Fibroblast of lung (primary cell): ENCODE data around the gene TCF4. TPM values are rescaled to one million over a fixed set of nuclear protein-coding genes. Genes with fewer than 3 reads are reported as not detected.

ENCODE experiments used
- DNase-seq, 2 donors: peaks; one replicate each; pipeline versions ENCODE4 v3.0.0 to v3.0.0-alpha.2; 2010; ENCODE audit warnings: low read depth in 2 of 2
- H2AFZ ChIP-seq: 2 replicates; pipeline ENCODE4 v1.5.1; 2012; ENCODE audit warnings: low read length, control low read depth, inconsistent platforms
- H3K27ac ChIP-seq: 2 replicates; pipeline ENCODE4 v1.5.1; 2011; ENCODE audit warnings: low read length, control low read depth; ENCODE audit not compliant: insufficient read depth
- H3K27me3 ChIP-seq: 2 replicates; pipeline ENCODE4 v1.5.1; 2011; ENCODE audit warnings: mild to moderate bottlenecking, low read length; ENCODE audit not compliant: control insufficient read depth, insufficient read depth
- H3K36me3 ChIP-seq: 2 replicates; pipeline ENCODE4 v1.5.1; 2011; ENCODE audit warnings: low read length; ENCODE audit not compliant: control insufficient read depth, insufficient read depth
- H3K4me1 ChIP-seq: 2 replicates; pipeline ENCODE4 v1.5.1; 2011; ENCODE audit warnings: low read length; ENCODE audit not compliant: control insufficient read depth, insufficient read depth; ENCODE audit errors: extremely low read depth
- H3K4me2 ChIP-seq: 2 replicates; pipeline ENCODE4 v1.5.1; 2011; ENCODE audit warnings: low read length, control low read depth; ENCODE audit not compliant: insufficient read depth; ENCODE audit errors: extremely low read depth
- H3K4me3 ChIP-seq, 4 experiments: fragments of 200-600 bp in 1 of 4; sonication (generic) in 1 of 4; replicated peaks in 1 of 4; 2 replicates each; pipeline ENCODE4 v1.5.1; 2011 to 2016; ENCODE audit warnings: low read length in 4 of 4, low read depth in 3 of 4, mild to moderate bottlenecking in 3 of 4, control low read depth in 2 of 4, inconsistent platforms in 1 of 4, mixed read lengths in 1 of 4; ENCODE audit not compliant: insufficient read depth in 1 of 4; ENCODE audit errors: control extremely low read depth in 1 of 4
- H3K79me2 ChIP-seq: 2 replicates; pipeline ENCODE4 v1.5.1; 2012; ENCODE audit warnings: mild to moderate bottlenecking, low read length, inconsistent platforms; ENCODE audit not compliant: control insufficient read depth, insufficient read depth
- H3K9ac ChIP-seq: 2 replicates; pipeline ENCODE4 v1.5.1; 2011; ENCODE audit warnings: mild to moderate bottlenecking, low read length, control low read depth; ENCODE audit not compliant: insufficient read depth
- H3K9me3 ChIP-seq: 2 replicates; pipeline ENCODE4 v1.5.1; 2012; ENCODE audit warnings: low read depth, low read length; ENCODE audit not compliant: control insufficient read depth, insufficient read depth
- H4K20me1 ChIP-seq: 2 replicates; pipeline ENCODE4 v1.5.1; 2011; ENCODE audit warnings: low read length; ENCODE audit not compliant: control insufficient read depth, insufficient read depth; ENCODE audit errors: extremely low read depth
- EZH2 ChIP-seq: IDR thresholded peaks from 2 replicates; pipeline ENCODE4 v1.5.1; 2012; ENCODE audit warnings: low read length, control low read depth, mild to moderate bottlenecking; ENCODE audit errors: missing control alignments
- polyA plus RNA-seq, 2 donors: library from polyadenylated mRNA; depleted of rRNA in 1 of 2; stranded (reverse) in 1 of 2; unstranded in 1 of 2; fragments of >200 nt; gene quantifications; 2 replicates each; pipeline ENCODE4 v1.2.1, GENCODE V29; 2011 to 2012; ENCODE audit warnings: missing spikeins in 1 of 2
- total RNA-seq: library from RNA; depleted of rRNA; stranded (reverse); fragments of >200 nt; gene quantifications from 2 replicates; pipeline ENCODE4 v1.2.1, GENCODE V29; 2014
- TF ChIP-seq, protein P1 (sequence below), 2 donors: IDR thresholded peaks in 1 of 2; conservative IDR thresholded peaks in 1 of 2; 1 replicate in 1 of 2; 2 replicates in 1 of 2; pipeline ENCODE4 v1.5.1; 2011 to 2012; ENCODE audit warnings: low read length in 2 of 2, control low read depth in 1 of 2, inconsistent platforms in 1 of 2, low read depth in 1 of 2, mild to moderate bottlenecking in 1 of 2

The TCF4 gene
- total and polyA plus RNA-seq, 2 donors (not counting 1 experiment from before 2014, with no cell fraction given) = 48.9 to 57.6 TPM

DNA sequence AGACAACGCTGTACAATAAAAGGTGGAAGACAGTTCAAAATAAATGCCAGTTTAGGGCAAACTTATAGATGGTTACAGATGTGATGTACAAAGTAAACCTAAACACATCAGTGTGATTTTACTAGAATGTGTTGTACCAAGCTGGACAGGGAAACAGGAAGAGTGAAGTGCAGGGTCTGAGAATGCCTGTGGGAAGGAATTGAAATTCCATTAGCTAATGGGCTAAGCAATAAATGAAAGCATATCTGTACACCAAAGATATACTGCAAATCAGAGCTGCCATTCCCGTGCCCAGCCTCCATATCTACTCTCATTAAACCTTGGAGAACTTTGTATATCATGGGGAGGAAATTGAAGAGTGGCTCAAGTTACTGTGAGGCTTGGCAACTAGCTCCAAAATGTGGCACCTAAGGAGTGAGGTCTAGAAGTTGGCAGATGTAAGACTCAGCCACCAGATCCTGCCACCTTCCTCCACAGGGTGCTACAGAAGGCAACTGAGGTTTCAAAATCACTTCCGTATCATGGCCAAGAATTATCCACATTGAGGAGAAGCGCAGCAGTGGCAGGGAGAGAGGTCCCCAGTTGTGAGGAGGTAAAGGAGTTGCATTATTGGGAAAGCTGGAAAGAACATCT, 277.8 kb downstream of the TCF4 start:
- Histone ChIP-seq H3K9ac (no peak overlapping the region), H3K4me1 (no peaks in the 10 kb centered on the region), H3K4me3 (no peak overlapping the region), H2AFZ (no peak overlapping the region), H3K4me2 (no peak overlapping the region), H3K79me2 (peaks cover 4% of the 10 kb centered on the region), H3K9me3 (no peaks in the 10 kb centered on the region), H3K27ac (no peak overlapping the region), H3K27me3 (no peaks in the 10 kb centered on the region), H3K36me3 (no peaks in the 10 kb centered on the region), H4K20me1 (no peaks in the 10 kb centered on the region)
- DNase-seq = no peak
- TF ChIP-seq, protein P1, sequence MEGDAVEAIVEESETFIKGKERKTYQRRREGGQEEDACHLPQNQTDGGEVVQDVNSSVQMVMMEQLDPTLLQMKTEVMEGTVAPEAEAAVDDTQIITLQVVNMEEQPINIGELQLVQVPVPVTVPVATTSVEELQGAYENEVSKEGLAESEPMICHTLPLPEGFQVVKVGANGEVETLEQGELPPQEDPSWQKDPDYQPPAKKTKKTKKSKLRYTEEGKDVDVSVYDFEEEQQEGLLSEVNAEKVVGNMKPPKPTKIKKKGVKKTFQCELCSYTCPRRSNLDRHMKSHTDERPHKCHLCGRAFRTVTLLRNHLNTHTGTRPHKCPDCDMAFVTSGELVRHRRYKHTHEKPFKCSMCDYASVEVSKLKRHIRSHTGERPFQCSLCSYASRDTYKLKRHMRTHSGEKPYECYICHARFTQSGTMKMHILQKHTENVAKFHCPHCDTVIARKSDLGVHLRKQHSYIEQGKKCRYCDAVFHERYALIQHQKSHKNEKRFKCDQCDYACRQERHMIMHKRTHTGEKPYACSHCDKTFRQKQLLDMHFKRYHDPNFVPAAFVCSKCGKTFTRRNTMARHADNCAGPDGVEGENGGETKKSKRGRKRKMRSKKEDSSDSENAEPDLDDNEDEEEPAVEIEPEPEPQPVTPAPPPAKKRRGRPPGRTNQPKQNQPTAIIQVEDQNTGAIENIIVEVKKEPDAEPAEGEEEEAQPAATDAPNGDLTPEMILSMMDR (conservative IDR thresholded peaks at IDR 0.05 in 1 of 2, IDR thresholded peaks at IDR 0.05 in 1 of 2; ENCODE audit: low read depth in 1 of 2, low read length in 2 of 2) = no peak
- TF ChIP-seq EZH2 = no peak

DNA sequence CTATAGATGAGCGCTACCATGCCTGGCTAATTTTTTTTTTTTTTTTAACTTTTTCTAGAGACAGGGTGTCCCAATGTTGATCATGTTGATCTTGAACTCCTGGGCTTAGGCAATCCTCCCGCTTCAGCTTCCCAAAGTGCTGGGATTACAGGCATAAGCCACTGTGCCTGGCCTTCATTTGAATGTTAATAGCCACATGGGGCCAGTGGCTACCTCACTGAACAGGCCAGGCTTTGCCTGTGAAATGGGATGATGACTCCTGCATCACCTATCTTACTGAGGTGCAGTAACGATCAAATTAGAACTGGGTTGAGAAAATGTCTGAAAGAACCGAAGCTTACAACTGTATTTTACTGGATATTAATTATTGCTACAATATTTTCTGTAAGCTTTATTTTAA, 278.7 kb downstream of the TCF4 start:
- Histone ChIP-seq H3K4me2 (no peak overlapping the region), H3K9me3 (no peaks in the 10 kb centered on the region), H3K4me3 (no peak overlapping the region), H3K27ac (no peak overlapping the region), H2AFZ (no peak overlapping the region), H4K20me1 (no peaks in the 10 kb centered on the region), H3K9ac (no peak overlapping the region), H3K4me1 (no peaks in the 10 kb centered on the region), H3K27me3 (no peaks in the 10 kb centered on the region), H3K36me3 (no peaks in the 10 kb centered on the region), H3K79me2 (peaks cover 2% of the 10 kb centered on the region)
- DNase-seq = no peak
- no peak for TF ChIP-seq EZH2
- TF ChIP-seq, protein P1 (conservative IDR thresholded peaks at IDR 0.05 in 1 of 2, IDR thresholded peaks at IDR 0.05 in 1 of 2; ENCODE audit: low read depth in 1 of 2, low read length in 2 of 2) = no peak

DNA sequence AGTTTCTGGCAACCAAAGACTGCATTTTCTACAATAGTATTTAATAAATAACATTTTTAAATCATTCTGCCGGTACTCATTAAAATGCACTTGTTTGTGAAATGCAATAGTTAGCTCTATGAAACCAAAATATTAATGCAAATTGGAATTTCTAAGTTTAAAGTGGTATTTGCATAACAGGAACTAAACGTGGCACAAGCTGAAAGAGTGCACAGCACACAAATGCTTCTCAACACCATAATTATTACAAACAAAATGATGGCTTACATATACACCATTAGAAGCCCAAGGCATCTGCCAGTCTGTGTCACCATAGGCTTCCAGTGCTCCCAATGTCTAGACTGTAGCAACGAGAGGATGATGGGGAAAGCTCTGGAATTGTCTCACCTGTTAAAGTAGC, 280.5 kb downstream of the TCF4 start:
- no peak for DNase-seq
- Histone ChIP-seq H3K9ac (no peak overlapping the region), H3K4me1 (no peaks in the 10 kb centered on the region), H3K4me2 (no peak overlapping the region), H3K9me3 (no peaks in the 10 kb centered on the region), H4K20me1 (no peaks in the 10 kb centered on the region), H3K27ac (no peak overlapping the region), H3K79me2 (no peaks in the 10 kb centered on the region), H3K36me3 (no peaks in the 10 kb centered on the region), H2AFZ (no peak overlapping the region), H3K27me3 (no peaks in the 10 kb centered on the region), H3K4me3 (no peak overlapping the region)
- TF ChIP-seq EZH2 = no peak
- TF ChIP-seq, protein P1 (conservative IDR thresholded peaks at IDR 0.05 in 1 of 2, IDR thresholded peaks at IDR 0.05 in 1 of 2; ENCODE audit: low read depth in 1 of 2, low read length in 2 of 2) = no peak
